B cell (primary cell): ENCODE data around the gene GJC3. TPM values are rescaled to one million over a fixed set of nuclear protein-coding genes. Genes with fewer than 3 reads are reported as not detected.
"Not testable (repeated sequence)": the region's sequence is repeated elsewhere in the genome, so short reads cannot be mapped to it uniquely, and the experiment has no call there.

Source experiments
- ATAC-seq: fragments of 200-7000 bp; cut with Tn5 transposase; one replicate; pipeline ENCODE4 v1.10.0; 2021; ENCODE audit warnings: low read depth, mild to moderate bottlenecking, moderate number of reproducible peaks, moderate library complexity
- CTCF ChIA-PET: fragments of 350-600 bp; sonication (Branson Sonifier 250); formaldehyde crosslinking; loops from one replicate; lab custom pipeline; 2021; ENCODE audit warnings: antibody characterized with exemption, inconsistent platforms; lab: Charles Lee
- POLR2A ChIA-PET: fragments of 350-600 bp; sonication (Branson Sonifier 250); formaldehyde crosslinking; loops from one replicate; lab custom pipeline; 2021; ENCODE audit warnings: antibody characterized with exemption; lab: Charles Lee
- DNase-seq: peaks from one replicate; pipeline ENCODE4 v3.0.0; 2013
- H2AFZ ChIP-seq: 2 replicates; pipeline ENCODE4 v1.6.1; 2012; ENCODE audit warnings: mild to moderate bottlenecking, low read depth, low read length; ENCODE audit not compliant: insufficient read depth, poor library complexity, severe bottlenecking
- H3K27ac ChIP-seq, 2 donors: 1 replicate in 1 of 2; 2 replicates in 1 of 2; pipeline ENCODE4 v1.5.1; 2012 to 2013; ENCODE audit warnings: low read length in 2 of 2, mild to moderate bottlenecking in 2 of 2, moderate library complexity in 1 of 2
- H3K27me3 ChIP-seq, 4 experiments: fragments of 200-600 bp in 1 of 4; sonication (generic) in 1 of 4; replicated peaks in 1 of 4; 1 replicate in 2 of 4; 2 replicates in 2 of 4; pipeline versions ENCODE4 v1.6.1 to v1.7.0; 2013 to 2016; ENCODE audit warnings: low read length in 3 of 4, mild to moderate bottlenecking in 2 of 4, mixed read lengths in 1 of 4, moderate library complexity in 1 of 4; ENCODE audit not compliant: insufficient read depth in 4 of 4, control insufficient read depth in 3 of 4; ENCODE audit errors: control extremely low read depth in 1 of 4
- H3K36me3 ChIP-seq, 2 experiments: replicated peaks in 1 of 2; 1 replicate in 1 of 2; 2 replicates in 1 of 2; pipeline versions ENCODE4 v1.6.1 to v1.7.1; 2013; ENCODE audit warnings: low read length in 1 of 2; ENCODE audit not compliant: insufficient read depth in 2 of 2, control insufficient read depth in 1 of 2; ENCODE audit errors: control extremely low read depth in 1 of 2, extremely low read depth in 1 of 2
- H3K4me1 ChIP-seq, 2 donors: fragments of 200-600 bp in 1 of 2; sonication (generic) in 1 of 2; 1 replicate in 1 of 2; 2 replicates in 1 of 2; pipeline versions ENCODE4 v1.5.1 to v1.6.1; 2013 to 2017; ENCODE audit warnings: low read length in 2 of 2; ENCODE audit not compliant: control insufficient read depth in 2 of 2, insufficient read depth in 2 of 2
- H3K4me2 ChIP-seq: replicated peaks from 2 replicates; pipeline ENCODE3; 2012; ENCODE audit warnings: mild to moderate bottlenecking, low read depth, low read length; ENCODE audit not compliant: poor library complexity, severe bottlenecking
- H3K4me3 ChIP-seq, 5 experiments: fragments of 200-600 bp in 1 of 5; sonication (generic) in 1 of 5; 1 replicate in 3 of 5; 2 replicates in 2 of 5; pipeline versions ENCODE4 v1.5.1 to v1.7.0; 2011 to 2016; ENCODE audit warnings: low read length in 4 of 5, mild to moderate bottlenecking in 4 of 5, low read depth in 2 of 5, control low read depth in 1 of 5, moderate library complexity in 1 of 5; ENCODE audit not compliant: insufficient read depth in 1 of 5; ENCODE audit errors: control extremely low read depth in 1 of 5, extremely low read depth in 1 of 5
- H3K79me2 ChIP-seq: fragments of 200-600 bp; sonication (generic); one replicate; pipeline ENCODE4 v1.6.0; 2016; ENCODE audit warnings: low read length; ENCODE audit not compliant: control insufficient read depth, insufficient read depth
- H3K9ac ChIP-seq: fragments of 200-600 bp; sonication (generic); 2 replicates; pipeline ENCODE4 v1.6.1; 2017; ENCODE audit warnings: mild to moderate bottlenecking, low read length, moderate library complexity
- H3K9me3 ChIP-seq, 3 donors: one replicate each; pipeline versions ENCODE4 v1.6.1 to v1.7.1; 2013; ENCODE audit warnings: low read length in 2 of 3; ENCODE audit not compliant: control insufficient read depth in 2 of 3, insufficient read depth in 1 of 3; ENCODE audit errors: control extremely low read depth in 1 of 3
- H4K20me1 ChIP-seq: 2 replicates; pipeline ENCODE4 v1.6.0; 2012; ENCODE audit warnings: mild to moderate bottlenecking, low read length; ENCODE audit not compliant: insufficient read depth, control insufficient read depth, poor library complexity, severe bottlenecking
- H3K27ac Mint-ChIP-seq: one replicate; pipeline ENCODE4 v1.8.0; 2021; ENCODE audit warnings: mixed read lengths
- H3K27me3 Mint-ChIP-seq: one replicate; pipeline ENCODE4 v1.8.0; 2021; ENCODE audit warnings: mixed read lengths
- H3K4me1 Mint-ChIP-seq: one replicate; pipeline ENCODE4 v1.8.0; 2021; ENCODE audit warnings: mixed read lengths
- H3K4me3 Mint-ChIP-seq: one replicate; pipeline ENCODE4 v1.8.0; 2021; ENCODE audit warnings: mixed read lengths
- H3K9me3 Mint-ChIP-seq: one replicate; pipeline ENCODE4 v1.8.0; 2022; ENCODE audit warnings: mixed read lengths; ENCODE audit not compliant: insufficient read depth
- EZH2 ChIP-seq: IDR thresholded peaks from 2 replicates; pipeline ENCODE4 v1.6.1; 2012; ENCODE audit warnings: borderline replicate concordance, low read depth, mild to moderate bottlenecking, moderate library complexity, low read length; ENCODE audit not compliant: insufficient read depth, poor library complexity, severe bottlenecking
- WGBS: methylation state at CpG from one replicate; pipeline ENCODE4 v1.1.5; 2013; ENCODE audit warnings: missing lambda C conversion rate; ENCODE audit not compliant: insufficient coverage; 5-methylcytosine and 5-hydroxymethylcytosine counted together
- intact Hi-C: fragments of 100-400 bp; cut with micrococcal nuclease; formaldehyde crosslinking; loops from one replicate; pipeline ENCODE4 v1.10.0; 2022
- polyA plus RNA-seq: library from polyadenylated mRNA; depleted of rRNA; stranded (reverse); fragments of >200 nt; gene quantifications from 2 replicates; pipeline ENCODE4 v1.2.3, GENCODE V29; 2012
- total RNA-seq, 2 donors: library from RNA; stranded (reverse); fragments of 120-200 nt in 1 of 2; gene quantifications; 1 replicate in 1 of 2; 2 replicates in 1 of 2; pipeline versions ENCODE4 v1.2.3 to v1.2.4, GENCODE V29; 2013 to 2022

Gene GJC3
- total and polyA plus RNA-seq, 2 donors (not counting 1 experiment from before 2014, with no cell fraction given) = not detected

DNA sequence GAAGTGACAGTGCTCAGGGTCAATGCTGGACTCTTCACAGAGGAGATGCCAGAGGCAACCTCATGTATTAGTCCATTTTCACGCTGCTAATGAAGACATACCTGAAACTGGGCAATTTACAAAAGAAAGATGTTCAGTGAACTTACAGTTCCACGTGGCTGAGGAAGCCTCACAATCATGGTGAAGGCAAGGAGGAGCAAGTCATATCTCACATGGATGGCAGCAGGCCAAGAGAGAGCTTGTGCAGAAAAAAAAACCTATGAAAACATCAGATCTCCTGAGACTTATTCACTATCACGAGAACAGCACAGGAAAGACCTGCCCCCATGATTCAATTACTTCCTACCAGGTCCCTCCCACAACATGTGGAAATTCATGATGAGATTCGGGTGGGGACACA, 5.6 kb upstream of the GJC3 start:
- H3K4me2 ChIP-seq, H3K27ac Mint-ChIP-seq, H3K4me3 Mint-ChIP-seq, H4K20me1 ChIP-seq, intact Hi-C loops, POLR2A ChIA-PET, H3K27ac ChIP-seq, H2AFZ ChIP-seq, H3K4me1 Mint-ChIP-seq, H3K9ac ChIP-seq, DNase-seq, H3K4me3 ChIP-seq, H3K79me2 ChIP-seq, CTCF ChIA-PET, H3K9me3 Mint-ChIP-seq, ATAC-seq, H3K36me3 ChIP-seq, H3K4me1 ChIP-seq: not testable (repeated sequence)
- H3K9me3 ChIP-seq = peaks cover 0 to 11% (median 0%) of the 10 kb centered on the region in 3 donors
- peaks cover 0 to 54% (median 24%) of the 10 kb centered on the region in 4 experiments for H3K27me3 ChIP-seq
- 48% methylated on average over 4 of the region's 4 CpGs for WGBS
- peaks cover 63% of the 10 kb centered on the region for H3K27me3 Mint-ChIP-seq

GRCh38 chr7:99930376-99930775, 956 bp upstream of the GJC3 start:
- POLR2A ChIA-PET = no interaction called here
- no peak overlapping the region for H3K4me3 Mint-ChIP-seq
- no peak for TF ChIP-seq EZH2

More at GRCh38 chr7:99930376-99930775, 956 bp upstream of the GJC3 start:
- no peak for DNase-seq
- Histone ChIP-seq H4K20me1 (no peaks in the 10 kb centered on the region), H2AFZ (no peak overlapping the region), H3K79me2 (no peaks in the 10 kb centered on the region), H3K36me3 (no peaks in the 10 kb centered on the region), H3K27ac (no peak overlapping the region), H3K9me3 (no peaks in the 10 kb centered on the region), H3K27me3 (peaks cover 0 to 61% (median 29%) of the 10 kb centered on the region in 4 experiments), H3K4me3 (no peak overlapping the region), H3K4me2 (no peak overlapping the region), H3K4me1 (peaks cover 6 to 12% of the 10 kb centered on the region in 2 donors), H3K9ac (no peak overlapping the region)
- 85% methylated on average over 1 of the region's 3 CpGs for WGBS
- peaks cover 1% of the 10 kb centered on the region for H3K4me1 Mint-ChIP-seq
- intact Hi-C loops = no loop called here
- H3K27me3 Mint-ChIP-seq = peaks cover 78% of the 10 kb centered on the region
- ATAC-seq = no peak
- H3K27ac Mint-ChIP-seq = no peak overlapping the region
- CTCF ChIA-PET = interaction anchor here (0.9 kb wide), 1 partner anchor 13 kb away, joined by 3 read pairs; no protein-coding TSS in a partner anchor
- H3K9me3 Mint-ChIP-seq = no peaks in the 10 kb centered on the region
